Activated effector memory CD4-positive, alpha-beta T cell treated with anti-CD3 and anti-CD28 coated beads, Interleukin-2, amount 50 U/mL, for 16 hours (primary cell): ENCODE data around the gene DNAH10.
A peak's percentile ranks its signal among the peaks of the same experiment; 100 is the strongest.

Experiments
- DNase-seq: peaks from one replicate; pipeline ENCODE4 v3.0.0-alpha.2; 2020

The DNAH10 gene

GRCh38 chr12:123976227-123976826 lies 214.2 kb downstream of the DNAH10 start:
- DNase-seq: no peak

DNA sequence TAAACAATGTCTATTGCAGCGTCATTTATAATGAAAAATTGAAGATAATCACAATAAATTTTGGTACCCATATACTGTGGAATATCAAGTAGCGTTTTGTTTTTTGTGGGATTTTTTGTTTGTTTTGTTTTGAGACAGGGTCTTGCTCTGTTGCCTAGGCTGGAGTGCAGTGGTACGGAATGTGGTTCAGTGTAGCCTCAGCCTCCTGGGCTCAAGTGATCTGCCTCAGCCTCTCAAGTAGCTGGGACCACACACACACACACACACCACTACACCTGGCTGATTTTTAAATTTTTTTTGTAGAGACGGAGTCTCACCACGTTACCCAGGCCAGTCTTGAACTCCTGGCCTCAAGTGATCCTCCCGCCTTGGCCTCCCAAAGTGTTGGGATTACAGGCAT lies 217.5 kb downstream of the DNAH10 start:
- DNase-seq: no peak

DNA sequence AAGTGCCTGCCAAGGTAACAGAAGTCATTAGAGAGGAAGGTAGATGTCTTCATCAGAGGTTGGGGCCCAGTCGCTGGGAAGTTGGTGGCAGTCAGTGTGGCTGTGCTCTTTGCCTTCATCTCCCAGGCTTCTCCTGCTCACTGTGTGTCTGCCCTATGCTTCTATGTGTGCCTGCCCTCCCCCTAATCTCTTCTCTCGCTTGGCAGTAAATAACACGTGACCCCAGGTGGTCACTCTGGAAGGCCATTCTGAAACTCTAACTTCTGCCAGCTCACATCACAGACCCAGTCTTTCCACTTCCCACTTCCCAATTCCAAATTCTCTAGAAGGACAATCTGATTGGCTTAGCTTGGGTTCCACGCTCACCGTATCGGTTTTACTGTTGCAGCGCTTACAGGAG lies 220.2 kb downstream of the DNAH10 start:
- DNase-seq: no peak

GRCh38 chr12:123983822-123984485 lies 221.9 kb downstream of the DNAH10 start:
- peak; percentile 70 for DNase-seq

GRCh38 chr12:123984903-123985302 lies 222.8 kb downstream of the DNAH10 start:
- DNase-seq: no peak
